ENCODE results near the gene VIPAS39.

DNA sequence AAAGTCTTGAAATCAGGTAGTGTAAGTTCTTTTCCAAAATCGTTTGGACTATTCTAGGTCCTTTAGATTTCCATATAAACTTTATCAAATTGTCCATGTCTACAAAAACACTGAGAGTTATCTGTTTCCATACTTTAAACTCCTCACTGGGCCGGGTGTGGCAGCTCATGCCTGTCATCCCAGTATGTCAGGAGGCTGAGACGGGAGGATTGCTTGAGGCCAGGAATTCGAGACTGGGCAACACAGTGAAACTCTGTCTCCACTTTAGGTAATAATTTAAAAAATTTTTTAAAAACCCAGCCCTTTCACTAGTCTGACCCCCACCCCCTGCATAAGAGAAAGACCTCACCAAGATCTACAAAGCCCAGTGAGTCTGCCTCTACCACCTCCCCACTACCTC lies 47.6 kb upstream of the VIPAS39 start:
- TF ChIP-seq EZH2 (optimal IDR thresholded peaks at IDR 0.05; ENCODE audit: low read depth, low read length) = no peak
- TF ChIP-seq, protein P1, sequence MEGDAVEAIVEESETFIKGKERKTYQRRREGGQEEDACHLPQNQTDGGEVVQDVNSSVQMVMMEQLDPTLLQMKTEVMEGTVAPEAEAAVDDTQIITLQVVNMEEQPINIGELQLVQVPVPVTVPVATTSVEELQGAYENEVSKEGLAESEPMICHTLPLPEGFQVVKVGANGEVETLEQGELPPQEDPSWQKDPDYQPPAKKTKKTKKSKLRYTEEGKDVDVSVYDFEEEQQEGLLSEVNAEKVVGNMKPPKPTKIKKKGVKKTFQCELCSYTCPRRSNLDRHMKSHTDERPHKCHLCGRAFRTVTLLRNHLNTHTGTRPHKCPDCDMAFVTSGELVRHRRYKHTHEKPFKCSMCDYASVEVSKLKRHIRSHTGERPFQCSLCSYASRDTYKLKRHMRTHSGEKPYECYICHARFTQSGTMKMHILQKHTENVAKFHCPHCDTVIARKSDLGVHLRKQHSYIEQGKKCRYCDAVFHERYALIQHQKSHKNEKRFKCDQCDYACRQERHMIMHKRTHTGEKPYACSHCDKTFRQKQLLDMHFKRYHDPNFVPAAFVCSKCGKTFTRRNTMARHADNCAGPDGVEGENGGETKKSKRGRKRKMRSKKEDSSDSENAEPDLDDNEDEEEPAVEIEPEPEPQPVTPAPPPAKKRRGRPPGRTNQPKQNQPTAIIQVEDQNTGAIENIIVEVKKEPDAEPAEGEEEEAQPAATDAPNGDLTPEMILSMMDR (IDR thresholded peaks at IDR 0.05; ENCODE audit: low read length) = no peak
- no peak for TF ChIP-seq EZH2phosphoT487 (IDR thresholded peaks at IDR 0.05; ENCODE audit: low read length)

Data from MM.1S (cell line).